GM12864 (cell line): ENCODE measurements around the gene OSBPL9.

Experiments
- DNase-seq: peaks from one replicate; pipeline ENCODE4 v3.0.0-alpha.2; 2011; ENCODE audit warnings: low read depth
- H3K4me3 ChIP-seq: 2 replicates; pipeline ENCODE4 v1.5.1; 2011; ENCODE audit warnings: mild to moderate bottlenecking, low read depth, low read length, control low read depth
- CTCF ChIP-seq: IDR thresholded peaks from 2 replicates; pipeline ENCODE4 v1.5.1; 2011; ENCODE audit warnings: low read depth, mild to moderate bottlenecking, moderate library complexity, low read length, control low read depth, inconsistent platforms; ENCODE audit errors: missing control alignments

OSBPL9 gene

GRCh38 chr1:51705035-51705434 lies 88.1 kb downstream of the OSBPL9 start:
- no peak for DNase-seq
- no peak for TF ChIP-seq CTCF
- H3K4me3 ChIP-seq: no peak overlapping the region

- no peak overlapping the region for H3K4me3 ChIP-seq
- no peak for DNase-seq
- TF ChIP-seq CTCF: no peak
These were observed 92.2 kb downstream of the OSBPL9 start for GRCh38 chr1:51708911-51709760.

GRCh38 chr1:51709951-51710350 lies 93.1 kb downstream of the OSBPL9 start:
- TF ChIP-seq CTCF: no peak
- no peak overlapping the region for H3K4me3 ChIP-seq
- DNase-seq: no peak

- no peak for DNase-seq
- no peak for TF ChIP-seq CTCF
- H3K4me3 ChIP-seq: no peak overlapping the region
These were observed 95.7 kb downstream of the OSBPL9 start for GRCh38 chr1:51712590-51712989.

- H3K4me3 ChIP-seq: no peak overlapping the region
- no peak for DNase-seq
- no peak for TF ChIP-seq CTCF
These were observed 97.6 kb downstream of the OSBPL9 start for GRCh38 chr1:51714374-51715019.

GRCh38 chr1:51715369-51715768 lies 98.5 kb downstream of the OSBPL9 start:
- no peak for TF ChIP-seq CTCF
- DNase-seq: no peak
- no peak overlapping the region for H3K4me3 ChIP-seq

- no peak for TF ChIP-seq CTCF
- DNase-seq: no peak
- no peak overlapping the region for H3K4me3 ChIP-seq
These were observed 99.9 kb downstream of the OSBPL9 start for GRCh38 chr1:51716746-51717145.
